ENCODE measurements around the gene TECPR2. TPM values are rescaled to one million over a fixed set of nuclear protein-coding genes. Genes with fewer than 3 reads are reported as not detected.
A peak's percentile ranks its signal among the peaks of the same experiment; 100 is the strongest.

TECPR2 gene
- total and polyA plus RNA-seq, 2 donors from 2014 or later, result 6.0 to 30.2 TPM

DNA sequence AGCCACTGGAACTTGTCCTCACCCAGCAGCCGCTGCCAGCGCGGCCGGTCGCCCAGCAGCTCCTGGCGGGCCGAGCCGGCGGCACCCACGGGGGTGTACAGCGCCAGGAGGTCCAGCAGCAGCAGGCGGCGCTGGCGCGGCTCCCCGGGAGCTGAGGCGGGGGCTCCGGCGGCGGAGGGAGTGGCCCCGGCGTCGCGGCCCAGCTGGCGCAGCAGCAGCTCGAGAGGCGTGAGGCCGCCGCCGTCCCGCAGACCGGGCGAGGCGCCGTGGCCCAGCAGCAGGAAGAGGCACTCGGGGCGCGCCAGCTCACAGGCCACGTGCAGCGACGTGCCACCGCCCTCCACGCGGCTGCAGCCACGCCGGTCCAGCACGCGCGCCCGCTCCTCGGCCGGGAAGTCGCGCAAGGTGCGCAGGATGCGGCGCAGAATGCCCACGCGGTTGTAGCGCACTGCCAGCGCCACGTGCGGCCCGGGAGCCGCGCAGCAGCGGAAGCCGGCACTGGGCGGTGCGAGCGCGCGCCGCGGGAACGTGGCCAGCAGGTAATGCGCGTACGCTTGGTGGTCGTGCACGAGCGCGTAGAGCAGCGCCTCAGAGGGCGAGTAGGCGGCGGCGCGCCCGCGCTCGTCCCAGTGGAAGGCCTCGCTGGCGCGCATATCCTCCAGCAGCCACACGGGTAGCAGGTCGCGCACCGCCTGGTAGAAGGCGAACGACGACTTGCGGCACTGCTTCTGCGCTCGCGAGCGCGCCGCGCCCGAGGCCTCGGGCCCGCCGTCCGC, 144.5 kb downstream of the TECPR2 start:
- peaks cover 0 to 3% (median 0%) of the 10 kb centered on the region in 3 donors for H3K36me3 ChIP-seq (ENCODE audit: control insufficient read depth in 2 of 3, insufficient read depth in 3 of 3, low read length in 3 of 3)
- H3K27ac ChIP-seq (ENCODE audit: low read depth in 2 of 2, low read length in 2 of 2), result no peak overlapping the region
- DNase-seq (peak in 3 of 5 donors; percentile 52 to 74 (median 56)), FAIRE-seq (no peak)
- H3K9ac ChIP-seq (ENCODE audit: low read length in 3 of 3), result no peak overlapping the region
- no peak overlapping the region for H3K4me3 ChIP-seq (ENCODE audit: low read length in 3 of 3)
- intact Hi-C loops (cut with DNase I), result no loop called here
- H3K4me1 ChIP-seq (ENCODE audit: control insufficient read depth in 2 of 3, insufficient read depth in 2 of 3, low read depth in 1 of 3, low read length in 3 of 3), result peaks cover 0 to 13% (median 4%) of the 10 kb centered on the region in 3 donors
- no peak for TF ChIP-seq CTCF (IDR thresholded peaks at IDR 0.05; ENCODE audit: borderline replicate concordance, extremely low read depth, insufficient read depth)
- H3K9me3 ChIP-seq (ENCODE audit: control insufficient read depth in 2 of 3, insufficient read depth in 1 of 3, low read length in 3 of 3), result no peaks in the 10 kb centered on the region
- no peaks in the 10 kb centered on the region for H3K27me3 ChIP-seq (ENCODE audit: control insufficient read depth, insufficient read depth, low read length)

DNA sequence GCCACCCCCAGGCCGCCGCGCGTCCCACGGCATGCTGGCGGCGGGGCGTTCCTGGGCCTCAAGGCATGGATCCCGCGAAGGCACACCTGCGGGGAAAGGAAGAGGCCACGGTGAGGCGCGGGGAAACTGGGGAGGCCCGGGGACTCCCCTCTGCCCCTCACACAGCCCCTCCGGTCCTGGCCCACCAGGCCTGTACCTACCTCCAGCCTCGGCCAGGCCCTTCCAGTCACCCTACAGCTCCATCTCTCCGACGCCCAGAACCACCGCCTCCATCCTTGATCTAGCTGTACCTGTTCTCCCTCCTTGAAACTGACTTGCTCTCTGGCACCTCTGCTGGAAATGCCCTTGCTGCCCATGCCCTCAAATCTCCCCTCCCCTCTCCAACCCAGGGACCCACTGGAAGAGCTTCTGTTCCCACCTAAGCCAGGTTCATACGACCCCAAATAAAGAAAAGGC, 145.1 kb downstream of the TECPR2 start:
- Histone ChIP-seq H3K9ac (ENCODE audit: low read length in 3 of 3) (peak overlapping the region in 1 of 3 donors; percentile 88), H3K4me3 (ENCODE audit: low read length in 3 of 3) (peak overlapping the region in 1 of 3 donors; percentile 76), H3K27ac (ENCODE audit: low read depth in 2 of 2, low read length in 2 of 2) (peak overlapping the region in 1 of 2 donors; percentile 93), H3K27me3 (ENCODE audit: control insufficient read depth, insufficient read depth, low read length) (no peaks in the 10 kb centered on the region), H3K36me3 (ENCODE audit: control insufficient read depth in 2 of 3, insufficient read depth in 3 of 3, low read length in 3 of 3) (peaks cover 0 to 3% (median 0%) of the 10 kb centered on the region in 3 donors), H3K9me3 (ENCODE audit: control insufficient read depth in 2 of 3, insufficient read depth in 1 of 3, low read length in 3 of 3) (no peaks in the 10 kb centered on the region), H3K4me1 (ENCODE audit: control insufficient read depth in 2 of 3, insufficient read depth in 2 of 3, low read depth in 1 of 3, low read length in 3 of 3) (peaks cover 0 to 13% (median 4%) of the 10 kb centered on the region in 3 donors)
- DNase-seq (peak in 2 of 5 donors; percentile 6 to 61), FAIRE-seq (no peak)
- TF ChIP-seq CTCF (IDR thresholded peaks at IDR 0.05; ENCODE audit: borderline replicate concordance, extremely low read depth, insufficient read depth), result no peak
- intact Hi-C loops (cut with DNase I), result no loop called here

DNA sequence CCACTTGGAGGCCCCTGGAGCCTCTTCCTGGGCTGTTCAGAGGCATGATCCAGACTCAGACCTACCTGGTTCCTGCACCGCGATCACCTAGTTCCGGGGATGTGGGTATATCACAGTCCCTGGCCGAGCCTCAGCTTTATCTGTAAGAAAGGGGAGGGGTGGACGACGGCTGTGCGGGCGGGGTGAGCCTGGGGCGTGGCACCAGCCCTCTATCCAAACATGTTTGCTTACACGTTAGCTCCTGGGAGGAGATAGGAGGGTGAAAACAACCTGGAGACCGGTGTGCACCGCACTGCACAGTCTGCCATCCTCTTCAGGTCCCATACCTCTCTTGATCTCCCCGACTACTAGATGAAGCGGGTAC, 145.7 kb downstream of the TECPR2 start:
- Histone ChIP-seq H3K4me3 (ENCODE audit: low read length in 3 of 3) (peak overlapping the region in 2 of 3 donors; percentile 66 to 76), H3K27ac (ENCODE audit: low read depth in 2 of 2, low read length in 2 of 2) (peak overlapping the region; percentile 91 to 93), H3K4me1 (ENCODE audit: control insufficient read depth in 2 of 3, insufficient read depth in 2 of 3, low read depth in 1 of 3, low read length in 3 of 3) (peaks cover 0 to 13% (median 4%) of the 10 kb centered on the region in 3 donors), H3K27me3 (ENCODE audit: control insufficient read depth, insufficient read depth, low read length) (no peaks in the 10 kb centered on the region), H3K9me3 (ENCODE audit: control insufficient read depth in 2 of 3, insufficient read depth in 1 of 3, low read length in 3 of 3) (no peaks in the 10 kb centered on the region), H3K9ac (ENCODE audit: low read length in 3 of 3) (peak overlapping the region in 2 of 3 donors; percentile 63 to 88), H3K36me3 (ENCODE audit: control insufficient read depth in 2 of 3, insufficient read depth in 3 of 3, low read length in 3 of 3) (peaks cover 0 to 3% (median 0%) of the 10 kb centered on the region in 3 donors)
- TF ChIP-seq CTCF (IDR thresholded peaks at IDR 0.05; ENCODE audit: borderline replicate concordance, extremely low read depth, insufficient read depth), result no peak
- intact Hi-C loops (cut with DNase I), result no loop called here
- peak in 1 of 5 donors; percentile 57 for DNase-seq
- no peak for FAIRE-seq
